Spleen (tissue), 7 donors: Measurements from ENCODE around the gene TRPV2.
"Not testable (repeated sequence)": the region's sequence is repeated elsewhere in the genome, so short reads cannot be mapped to it uniquely, and the experiment has no call there.

Experiments
- CTCF ChIP-seq, 11 experiments: fragments of 200-600 bp in 7 of 11; fragments of 450-650 bp in 4 of 11; sonication (generic) in 4 of 11; IDR thresholded peaks in 8 of 11; conservative IDR thresholded peaks in 3 of 11; 1 replicate in 7 of 11; 2 replicates in 4 of 11; pipeline versions ENCODE4 v1.4.0 to v1.8.0; 2016 to 2021; ENCODE audit warnings: antibody characterized with exemption in 11 of 11, inconsistent platforms in 4 of 11, mild to moderate bottlenecking in 1 of 11
- POLR2A ChIP-seq, 3 donors: fragments of 450-650 bp; IDR thresholded peaks; one replicate each; pipeline ENCODE4 v1.5.1; 2017; ENCODE audit warnings: antibody characterized with exemption in 3 of 3, mild to moderate bottlenecking in 1 of 3
- donor health status: DM: no; HTN: no; CAD: no; lungs with moderate emphysema.
- donor health status: DM: no; HTN: no; CAD: no.
- donor health status: DM: no; HTN: no; CAD: no.

GRCh38 chr17:16396693-16397092, 18.7 kb upstream of the TRPV2 start:
- not testable (repeated sequence) for TF ChIP-seq CTCF (IDR thresholded peaks at IDR 0.05 in 8 of 11, conservative IDR thresholded peaks at IDR 0.05 in 3 of 11); POLR2A (IDR thresholded peaks at IDR 0.05)
